SU-DHL-6 (cell line): ENCODE results near the gene CDKN1A.

ENCODE experiments used
- H2AFZ ChIP-seq: fragments of 200-600 bp; sonication (generic); 2 replicates; pipeline ENCODE4 v1.6.1; 2014; ENCODE audit warnings: low read depth, mild to moderate bottlenecking, moderate library complexity, mixed read lengths, antibody characterized with exemption, low read length; ENCODE audit not compliant: severe bottlenecking
- H3F3A ChIP-seq: fragments of 200-600 bp; shearing (Covaris generic); 2 replicates; pipeline ENCODE4 v1.6.0; 2016; ENCODE audit warnings: antibody characterized with exemption, mild to moderate bottlenecking; ENCODE audit not compliant: insufficient read depth
- H3K27ac ChIP-seq: fragments of 200-600 bp; sonication (generic); 2 replicates; pipeline ENCODE4 v1.5.1; 2016; ENCODE audit warnings: low read depth, mild to moderate bottlenecking, low read length, moderate library complexity, mixed read lengths
- H3K27me3 ChIP-seq: fragments of 200-600 bp; sonication (generic), shearing (Covaris generic); 2 replicates; pipeline ENCODE4 v1.6.0; 2014; ENCODE audit warnings: mild to moderate bottlenecking, low read length
- H3K36me3 ChIP-seq: fragments of 200-600 bp; sonication (generic); 2 replicates; pipeline ENCODE4 v1.6.1; 2014; ENCODE audit warnings: mild to moderate bottlenecking, low read length, mixed read lengths
- H3K4me2 ChIP-seq: fragments of 300-600, 200-600 bp; shearing (Covaris generic), sonication (generic); 2 replicates; pipeline ENCODE4 v1.6.0; 2014; ENCODE audit warnings: low read length, low read depth, mild to moderate bottlenecking; ENCODE audit not compliant: poor library complexity, severe bottlenecking
- H3K4me3 ChIP-seq: fragments of 200-600 bp; sonication (generic); 2 replicates; pipeline ENCODE4 v1.5.1; 2014; ENCODE audit warnings: antibody characterized with exemption, low read length, mild to moderate bottlenecking, mixed read lengths; ENCODE audit not compliant: insufficient read depth, poor library complexity, severe bottlenecking
- H3K79me2 ChIP-seq: fragments of 200-600 bp; sonication (generic); 2 replicates; pipeline ENCODE4 v1.6.1; 2014; ENCODE audit warnings: mild to moderate bottlenecking, low read length, moderate library complexity; ENCODE audit not compliant: insufficient read depth
- H3K9ac ChIP-seq: fragments of 200-600 bp; sonication (generic); 2 replicates; pipeline ENCODE4 v1.7.0; 2014; ENCODE audit warnings: mild to moderate bottlenecking, low read length
- H3K9me2 ChIP-seq: fragments of 200-600 bp; sonication (generic); replicated peaks from 2 replicates; pipeline ENCODE4 v1.6.1; 2014; ENCODE audit warnings: low read length; ENCODE audit not compliant: insufficient read depth
- H3K9me3 ChIP-seq: fragments of 200-600 bp; sonication (generic); 2 replicates; pipeline ENCODE4 v1.6.1; 2014; ENCODE audit warnings: low read length, mixed read lengths; ENCODE audit not compliant: insufficient read depth
- H4K20me1 ChIP-seq: fragments of 200-600 bp; sonication (generic); 2 replicates; pipeline ENCODE4 v1.6.1; 2014; ENCODE audit warnings: low read depth, mild to moderate bottlenecking, antibody characterized with exemption, low read length, moderate library complexity, mixed read lengths
- CTCF ChIP-seq: fragments of 200-600 bp; sonication (generic); IDR thresholded peaks from one replicate; pipeline ENCODE4 v1.5.1; 2017; ENCODE audit warnings: antibody characterized with exemption, mild to moderate bottlenecking, low read length, moderate library complexity; ENCODE audit not compliant: insufficient read depth, poor library complexity, severe bottlenecking
- EZH2phosphoT487 ChIP-seq: fragments of 200-600 bp; sonication (generic), shearing (Covaris generic); conservative IDR thresholded peaks from 2 replicates; pipeline ENCODE4 v1.6.1; 2018; ENCODE audit warnings: mild to moderate bottlenecking, antibody characterized with exemption, low read length, moderate library complexity, mixed read lengths

Gene CDKN1A

GRCh38 chr6:36720251-36721141, 42.0 kb downstream of the CDKN1A start:
- Histone ChIP-seq H4K20me1 (no peaks in the 10 kb centered on the region), H3K79me2 (no peaks in the 10 kb centered on the region), H3K27me3 (no peaks in the 10 kb centered on the region), H3K9me2 (no peaks in the 10 kb centered on the region), H3K9me3 (no peaks in the 10 kb centered on the region), H3K36me3 (no peaks in the 10 kb centered on the region), H3K4me2 (no peak overlapping the region), H3K27ac (no peak overlapping the region), H2AFZ (no peak overlapping the region), H3F3A (no peaks in the 10 kb centered on the region), H3K4me3 (no peak overlapping the region), H3K9ac (no peak overlapping the region)
- TF ChIP-seq CTCF = no peak
- no peak for TF ChIP-seq EZH2phosphoT487

- Histone ChIP-seq H4K20me1 (no peaks in the 10 kb centered on the region), H3K4me2 (no peak overlapping the region), H3K9ac (no peak overlapping the region), H3K36me3 (no peaks in the 10 kb centered on the region), H3K79me2 (no peaks in the 10 kb centered on the region), H3K4me3 (no peak overlapping the region), H3K9me2 (no peaks in the 10 kb centered on the region), H2AFZ (no peak overlapping the region), H3K27ac (no peak overlapping the region), H3F3A (no peaks in the 10 kb centered on the region), H3K9me3 (no peaks in the 10 kb centered on the region), H3K27me3 (no peaks in the 10 kb centered on the region)
- TF ChIP-seq EZH2phosphoT487 (no peak), CTCF (no peak)
These were observed 43.0 kb downstream of the CDKN1A start for GRCh38 chr6:36721369-36722140.

GRCh38 chr6:36722365-36722764, 43.9 kb downstream of the CDKN1A start:
- no peak overlapping the region for H3K27ac ChIP-seq
- H3K36me3 ChIP-seq = no peaks in the 10 kb centered on the region
- H4K20me1 ChIP-seq = no peaks in the 10 kb centered on the region
- no peaks in the 10 kb centered on the region for H3K9me2 ChIP-seq
- no peak overlapping the region for H3K4me2 ChIP-seq
- H3K9me3 ChIP-seq = no peaks in the 10 kb centered on the region
- H2AFZ ChIP-seq = no peak overlapping the region
- TF ChIP-seq CTCF = no peak
- H3K79me2 ChIP-seq = no peaks in the 10 kb centered on the region
- H3K9ac ChIP-seq = no peak overlapping the region
- no peaks in the 10 kb centered on the region for H3F3A ChIP-seq
- no peaks in the 10 kb centered on the region for H3K27me3 ChIP-seq
- no peak overlapping the region for H3K4me3 ChIP-seq
